NCI-H510A (cell line): ENCODE data around the gene TTK.

Experiments
- DNase-seq: peaks from one replicate; lab custom pipeline; 2025; lab: John Stamatoyannopoulos, UW

Gene TTK

DNA sequence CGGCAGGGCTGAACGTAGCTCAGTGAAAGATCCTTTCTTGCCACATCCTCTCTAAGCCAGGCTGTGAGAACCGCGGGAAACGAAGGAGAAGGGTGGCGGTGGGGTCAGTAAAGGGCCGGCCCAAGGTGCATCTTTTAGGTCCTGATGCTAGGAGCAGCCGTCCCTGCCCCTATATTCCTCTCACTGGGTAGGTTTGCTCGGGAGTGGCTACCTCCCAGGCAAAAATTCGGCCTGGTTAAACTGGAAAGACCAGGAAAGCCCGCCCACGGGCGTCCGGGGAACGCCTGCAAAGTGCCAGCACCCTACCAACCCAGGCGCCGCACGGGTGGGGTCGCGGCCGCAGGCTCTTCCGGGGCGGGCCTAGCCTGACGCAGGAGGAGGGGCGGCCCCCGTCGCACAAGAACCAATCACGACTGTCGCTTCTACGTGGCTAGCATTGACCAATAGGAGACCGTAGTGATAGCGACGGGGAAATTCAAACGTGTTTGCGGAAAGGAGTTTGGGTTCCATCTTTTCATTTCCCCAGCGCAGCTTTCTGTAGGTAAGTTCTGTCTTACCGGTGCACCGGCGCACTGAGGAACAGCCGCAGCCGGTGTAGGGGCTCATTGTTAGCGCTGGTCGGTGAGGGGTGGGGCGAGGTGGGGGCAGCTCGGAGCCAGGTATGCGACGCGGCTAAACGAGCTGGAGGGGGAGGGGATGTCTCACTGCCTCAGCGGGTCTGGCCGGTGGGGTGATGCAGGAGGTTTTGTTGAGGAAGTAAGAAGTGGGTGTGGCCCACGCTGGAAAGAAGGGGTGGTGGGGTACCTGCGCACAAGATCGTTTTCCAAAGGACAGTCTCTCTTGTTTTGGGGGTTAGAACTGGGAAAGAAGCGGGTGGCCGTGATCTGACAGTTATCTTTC lies at the start of gene TTK:
Gene TTK, plus strand, starts transcription at position 477 of the 900 bp plus-strand sequence. CDS start 1,195 bp downstream, outside the sequence.
- DNase-seq, result peak; percentile 81

DNA sequence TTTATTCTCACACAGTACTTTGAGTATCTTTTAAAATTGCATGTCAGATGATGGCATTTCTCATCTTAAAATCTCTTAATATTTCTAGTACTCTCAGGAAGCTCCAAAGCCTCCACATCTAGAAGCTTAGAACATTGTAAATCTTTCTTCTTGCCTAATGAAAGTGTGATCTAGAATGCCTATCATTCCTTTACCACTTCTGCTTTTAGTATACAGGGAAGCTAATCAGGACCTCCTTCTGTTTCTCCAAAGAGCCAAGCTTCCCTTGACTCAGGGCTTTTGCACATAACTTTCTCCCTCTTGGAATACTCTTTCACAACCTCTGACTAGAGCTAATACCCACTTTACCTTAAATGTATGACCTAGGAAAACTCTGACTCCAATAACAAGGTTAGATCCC lies 49.6 kb upstream of the TTK start:
- no peak for DNase-seq

DNA sequence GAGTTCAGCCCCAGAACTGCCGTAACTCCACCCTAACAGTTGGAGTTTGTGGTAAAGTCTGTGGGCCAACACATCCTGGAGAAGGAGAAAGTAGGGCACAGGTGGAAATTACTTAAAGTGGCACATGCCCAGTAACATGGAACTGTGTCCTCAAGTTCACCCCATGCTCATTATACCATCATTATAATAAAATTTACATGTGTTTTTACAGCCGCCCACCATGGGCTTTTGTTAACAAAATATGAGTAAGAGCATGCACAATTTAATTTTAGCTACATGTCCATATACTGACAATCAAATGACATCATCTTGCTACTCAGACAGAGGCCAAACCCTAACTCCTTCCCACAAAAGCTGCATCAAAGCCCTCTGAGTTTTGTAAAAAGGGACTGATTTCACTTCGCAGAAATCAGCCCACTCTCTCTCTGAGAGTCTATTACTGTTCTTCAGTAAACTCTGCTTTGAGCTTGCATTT lies 39.8 kb upstream of the TTK start:
- DNase-seq, result no peak

DNA sequence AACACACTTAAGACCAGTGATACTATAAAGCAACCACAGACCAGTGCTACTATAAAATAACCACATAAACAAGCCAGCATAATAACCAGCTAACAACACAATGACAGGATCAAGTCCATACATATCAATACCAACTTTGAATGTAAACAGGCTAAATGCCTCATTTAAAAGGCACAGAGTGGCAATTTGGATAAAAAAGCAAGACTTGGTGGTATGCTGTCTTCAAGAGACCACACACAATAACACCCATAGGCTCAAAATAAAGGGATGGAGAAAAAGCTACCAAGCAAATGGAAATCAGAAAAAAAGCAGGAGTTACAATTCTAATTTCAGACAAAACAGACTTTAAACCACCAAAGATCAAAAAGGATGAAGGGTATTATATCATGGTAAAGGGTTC lies 37.3 kb upstream of the TTK start:
- no peak for DNase-seq

DNA sequence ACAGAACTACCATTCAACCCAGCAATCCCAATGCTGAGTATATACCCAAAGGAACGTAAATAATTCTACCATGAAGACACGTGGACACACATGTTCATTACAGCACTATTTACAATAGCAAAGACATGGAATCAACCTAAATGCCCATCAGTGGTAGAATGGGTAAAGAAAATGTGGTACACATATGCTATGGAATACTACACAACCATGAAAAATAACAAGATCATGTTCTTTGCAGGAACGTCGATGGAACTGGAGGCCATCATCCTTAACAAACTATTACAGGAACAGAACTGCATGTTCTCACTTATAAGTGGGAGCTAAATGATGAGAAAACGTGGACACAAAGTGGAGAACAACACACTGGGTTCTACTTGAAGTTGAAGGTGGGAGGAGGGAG lies 34.7 kb upstream of the TTK start:
- no peak for DNase-seq

DNA sequence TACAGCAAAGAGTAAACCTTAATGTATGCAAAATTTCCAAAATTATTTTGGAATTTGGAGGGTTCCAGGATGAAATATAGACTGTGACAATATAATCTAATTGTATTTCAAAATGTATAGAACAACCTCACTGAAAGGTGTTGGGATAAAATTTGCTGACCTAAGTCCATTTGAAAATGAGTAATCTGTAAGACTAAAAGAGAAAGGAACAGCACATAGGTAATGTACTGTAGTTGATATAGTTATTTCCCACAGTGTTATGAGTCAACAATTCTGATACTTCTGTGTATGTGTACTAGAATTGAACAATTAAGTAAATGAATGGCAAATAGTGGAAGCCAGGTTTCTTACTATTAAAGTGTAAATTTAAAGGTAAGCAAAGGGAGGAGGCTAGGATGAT lies 33.3 kb upstream of the TTK start:
- DNase-seq, result no peak

DNA sequence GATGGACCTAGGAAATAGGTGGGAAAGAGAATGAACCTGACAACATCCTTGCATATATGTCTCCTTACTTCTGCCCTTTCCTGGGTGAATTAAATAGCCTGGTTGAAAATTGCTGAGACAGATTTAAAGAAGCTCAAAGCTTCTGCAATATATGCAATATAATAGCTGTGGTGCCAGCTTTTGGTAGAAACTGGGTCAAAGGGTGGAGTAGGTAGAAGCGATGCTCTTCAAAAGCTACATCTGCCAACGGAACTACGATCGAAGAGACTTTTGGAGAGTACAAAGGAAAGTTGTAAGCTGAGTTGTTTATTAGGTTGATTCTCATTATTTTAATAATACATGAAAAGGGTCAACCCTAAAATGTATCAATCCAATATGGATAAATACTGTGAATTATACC lies 22.8 kb upstream of the TTK start:
- no peak for DNase-seq

DNA sequence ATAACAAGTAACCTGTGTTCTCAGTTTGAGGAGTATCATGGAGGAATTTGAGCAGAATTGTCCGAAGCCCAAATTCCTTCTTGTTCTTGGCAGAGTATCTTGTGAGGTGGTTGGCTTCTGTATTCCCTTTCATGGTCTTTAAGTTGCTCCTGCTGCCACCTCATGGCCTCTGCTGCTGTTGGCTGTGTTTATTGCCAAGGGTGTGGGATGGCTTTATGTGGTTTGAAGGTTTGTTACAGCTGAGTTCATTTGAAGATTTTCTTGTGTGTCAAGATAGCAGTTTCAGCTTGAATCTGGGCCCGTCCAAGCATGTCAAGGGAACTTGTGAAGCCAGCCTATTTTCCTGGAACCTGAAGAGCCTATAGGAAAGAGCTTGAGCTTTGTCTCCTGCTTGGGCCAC lies 20.2 kb upstream of the TTK start:
- no peak for DNase-seq

DNA sequence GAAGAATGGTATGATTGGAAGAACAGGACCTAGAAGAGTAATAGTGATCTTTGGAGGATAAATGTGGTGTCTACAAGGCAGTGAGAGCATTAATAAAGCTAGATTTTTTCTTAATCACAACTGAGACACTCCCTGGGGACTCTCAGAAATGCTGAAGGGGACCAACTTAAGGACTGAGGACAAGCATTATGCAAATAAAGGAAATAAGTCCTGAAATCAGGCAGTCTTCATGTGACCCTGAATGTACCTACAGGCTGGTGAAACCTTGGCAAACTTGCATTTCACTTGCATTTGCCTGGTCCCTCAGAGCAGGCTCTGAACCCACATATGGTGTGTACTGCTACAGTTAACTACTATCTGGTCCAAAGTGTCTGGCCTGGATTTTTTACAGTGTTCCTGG lies 19.3 kb upstream of the TTK start:
- no peak for DNase-seq

DNA sequence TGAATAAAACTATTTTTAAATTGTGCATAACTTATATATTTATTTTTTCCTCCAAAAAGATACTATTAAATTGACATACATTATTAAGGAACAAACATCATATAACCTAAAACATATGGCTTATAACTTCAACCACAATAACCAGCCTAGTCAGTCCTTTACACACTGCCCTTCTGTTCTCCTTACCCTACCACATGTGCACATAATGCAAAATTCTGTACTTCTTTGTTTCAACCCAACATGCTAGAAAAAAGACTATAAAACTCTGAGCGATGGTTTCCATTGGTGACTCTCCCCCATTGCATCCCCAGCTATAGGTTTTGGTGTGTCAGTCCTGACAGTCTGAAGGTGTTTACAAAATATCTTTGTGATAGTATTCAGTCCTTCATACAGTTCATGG lies 14.8 kb upstream of the TTK start:
- no peak for DNase-seq

DNA sequence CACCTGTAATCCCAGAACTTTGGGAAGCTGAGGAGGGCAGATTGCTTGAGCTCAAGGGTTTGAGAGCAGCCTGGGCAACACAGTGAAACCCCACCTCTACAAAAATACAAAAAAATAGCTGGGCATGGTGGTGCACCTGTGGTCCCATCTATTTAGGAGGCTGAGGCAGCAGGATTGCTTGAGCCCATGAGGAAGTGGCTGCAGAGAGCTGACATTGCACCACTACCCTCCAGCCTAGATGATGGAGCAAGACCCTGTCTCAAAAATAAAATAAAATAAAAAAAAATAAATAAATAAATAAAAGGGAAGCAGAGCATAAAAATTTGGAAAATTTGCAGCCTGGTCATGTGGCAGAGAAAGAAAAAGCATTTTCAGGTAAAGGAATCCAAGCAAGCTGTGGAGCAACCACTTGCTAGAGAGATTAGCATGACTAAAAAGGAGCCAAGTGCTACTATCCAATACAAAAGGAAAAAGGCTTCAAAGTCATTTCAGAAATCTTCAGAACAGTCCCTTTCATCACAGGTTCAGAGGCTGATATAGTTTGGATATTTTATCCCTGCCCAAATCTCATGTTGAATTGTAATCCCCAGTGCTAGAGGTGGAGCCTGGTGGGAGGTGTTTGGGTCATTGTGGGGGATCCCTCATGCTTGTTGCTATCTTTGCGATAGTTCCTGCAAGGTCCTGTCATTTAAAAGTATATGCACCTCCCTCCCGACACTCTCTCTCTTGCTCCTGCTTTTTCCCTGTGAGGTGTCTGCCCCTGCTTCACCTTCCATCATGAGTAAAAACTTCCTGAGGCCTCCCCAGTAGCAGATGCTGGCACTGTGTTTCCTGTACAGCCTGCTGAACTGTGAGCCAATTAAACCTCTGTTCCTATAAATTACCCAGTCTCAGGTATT lies 11.2 kb upstream of the TTK start:
- DNase-seq, result no peak

DNA sequence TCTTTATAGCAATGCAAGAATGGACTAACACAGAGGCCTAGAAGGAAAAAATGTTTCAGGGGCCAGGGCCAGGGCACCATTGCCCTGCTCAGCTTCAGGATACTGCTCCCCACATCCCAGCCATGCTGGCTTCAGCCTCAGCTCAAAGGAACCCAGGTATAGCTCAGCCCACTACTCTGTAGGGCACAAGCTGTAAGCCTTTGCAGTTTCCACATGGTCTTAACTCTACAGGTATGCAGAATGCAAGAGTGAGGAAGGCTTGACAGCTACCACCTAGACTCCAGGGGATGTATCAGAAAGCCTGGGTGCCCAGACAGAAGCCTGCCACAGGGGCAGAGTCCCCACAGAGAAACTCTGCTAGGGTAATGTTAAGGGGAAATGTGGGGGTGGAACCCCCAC lies 10.5 kb upstream of the TTK start:
- DNase-seq, result no peak

DNA sequence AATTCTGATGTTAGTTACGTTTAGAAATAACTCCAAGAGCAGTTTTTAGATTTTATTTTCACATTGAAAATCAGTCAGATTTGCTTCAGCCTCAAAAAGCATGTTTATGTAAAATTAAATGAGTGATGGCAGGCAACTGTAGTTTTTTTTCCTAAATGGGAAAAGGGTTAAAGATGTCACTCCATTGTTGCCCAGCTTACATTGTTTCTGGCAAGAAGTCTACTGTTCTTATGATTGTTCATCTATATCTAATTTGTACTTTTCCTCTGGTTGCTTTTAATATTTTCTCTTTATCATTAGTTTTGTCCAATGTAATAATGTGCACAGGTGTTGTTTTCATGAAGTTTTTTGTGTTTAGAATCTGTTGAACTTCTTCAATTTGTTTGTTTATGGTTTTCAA lies 6.7 kb upstream of the TTK start:
- no peak for DNase-seq

DNA sequence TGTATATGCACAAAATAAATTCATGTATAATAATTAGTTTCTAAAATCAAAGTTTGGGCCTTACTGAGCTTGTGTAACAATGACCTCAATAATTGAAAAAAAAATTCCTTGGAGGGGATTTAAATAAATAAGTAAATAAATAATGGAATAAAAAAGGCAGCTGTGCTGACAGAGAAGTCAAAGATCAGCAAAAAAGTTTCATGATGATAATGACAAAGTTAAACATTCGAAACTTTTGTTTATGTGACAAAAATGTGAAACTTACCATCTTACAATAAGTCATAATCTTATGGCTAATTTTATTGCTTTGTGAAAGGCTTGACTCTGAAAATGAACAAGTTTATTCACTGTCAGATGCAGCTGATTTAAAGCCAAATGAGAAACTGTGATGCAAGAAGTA lies 3.1 kb upstream of the TTK start:
- DNase-seq, result no peak

DNA sequence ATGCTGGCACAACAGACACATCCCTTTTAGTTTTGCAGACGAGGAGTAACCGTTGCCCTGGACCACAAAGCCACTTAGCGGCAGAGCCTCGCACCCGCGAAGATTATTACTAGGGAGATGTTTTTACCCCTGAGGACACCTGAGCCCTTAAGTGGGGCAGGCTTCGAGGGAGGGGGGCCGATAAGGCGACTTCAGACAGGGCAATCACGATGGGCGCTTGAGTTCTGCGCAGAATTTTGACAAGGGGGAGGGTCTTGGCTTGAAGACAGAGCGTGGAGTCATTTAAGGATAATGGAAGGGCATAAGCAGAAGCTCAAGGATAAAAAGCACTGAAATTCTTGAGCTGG lies 650 bp upstream of the TTK start:
- peak; percentile 12 for DNase-seq

DNA sequence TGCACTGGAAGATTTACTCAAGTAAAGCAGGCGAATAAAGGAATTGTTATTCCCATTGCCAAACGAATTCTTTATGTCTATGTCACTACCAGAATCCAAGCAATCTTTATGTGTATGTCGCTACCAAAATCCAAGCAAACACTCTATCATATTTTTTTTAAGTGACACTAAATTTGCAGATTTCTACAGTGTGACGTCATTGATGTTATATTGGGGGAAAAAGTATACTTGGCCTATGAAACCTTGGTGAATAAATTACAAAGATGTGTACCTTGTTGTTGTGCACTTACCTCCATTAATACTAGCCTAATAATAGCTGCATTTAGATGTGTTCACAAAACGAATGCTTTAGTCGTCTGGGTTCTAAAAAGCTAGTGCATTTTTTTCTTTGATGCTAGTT lies 957 bp downstream of the TTK start:
- DNase-seq, result no peak

DNA sequence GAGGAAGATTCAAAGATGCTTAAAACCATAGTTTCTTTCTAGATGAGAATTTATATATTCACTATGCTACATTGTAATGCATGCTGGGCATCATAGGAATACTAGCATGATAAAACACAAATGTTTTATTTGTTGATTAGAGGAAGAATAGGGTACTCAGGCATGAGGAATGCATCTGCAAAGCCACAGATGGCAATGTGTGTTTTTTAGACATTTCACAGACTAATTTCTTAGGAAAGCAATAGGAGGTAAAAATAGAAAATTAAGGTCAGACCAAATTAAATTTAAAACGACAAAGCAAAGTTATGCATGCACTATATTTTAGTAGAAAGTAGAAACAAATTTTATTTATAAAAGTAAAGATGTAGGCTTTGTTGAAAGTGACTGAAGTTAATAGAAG lies 2.1 kb downstream of the TTK start:
- DNase-seq, result no peak

DNA sequence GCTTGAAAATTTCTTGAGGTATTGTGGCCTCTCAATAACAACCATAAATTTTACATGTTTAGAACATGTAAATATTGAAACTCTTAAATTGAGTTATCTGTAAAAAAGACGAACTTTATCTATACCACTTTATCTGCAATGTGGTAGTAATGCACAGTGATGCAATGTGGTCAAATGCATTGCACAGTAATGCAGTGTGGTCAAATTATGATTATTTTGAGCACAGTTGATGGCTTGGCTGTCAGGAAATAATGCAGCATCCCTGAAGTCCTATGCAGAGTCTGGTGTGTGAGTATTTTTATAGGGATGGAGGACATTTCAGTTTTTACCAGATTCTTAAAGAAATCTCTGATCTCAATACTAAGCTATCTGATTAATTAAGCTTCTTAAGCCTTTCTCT lies 5.1 kb downstream of the TTK start:
- DNase-seq, result no peak

DNA sequence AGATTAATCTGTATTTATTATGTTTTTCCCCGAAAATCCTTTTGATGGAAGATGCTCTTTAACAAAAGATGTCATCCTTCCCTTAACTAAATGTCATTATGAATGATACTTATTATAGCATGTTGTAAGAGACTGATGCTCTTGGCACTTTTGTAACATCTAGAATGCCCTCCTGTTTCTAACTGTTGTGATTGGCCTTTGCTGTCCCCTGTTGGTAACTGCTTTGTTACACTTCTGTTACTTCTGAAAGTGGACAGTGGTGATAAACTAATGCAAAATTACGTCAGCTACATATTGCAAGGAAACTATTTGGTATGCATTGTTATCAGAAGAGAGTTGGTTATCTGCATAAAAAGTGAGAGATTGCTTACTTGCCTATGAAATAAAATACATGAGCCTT lies 5.8 kb downstream of the TTK start:
- no peak for DNase-seq

DNA sequence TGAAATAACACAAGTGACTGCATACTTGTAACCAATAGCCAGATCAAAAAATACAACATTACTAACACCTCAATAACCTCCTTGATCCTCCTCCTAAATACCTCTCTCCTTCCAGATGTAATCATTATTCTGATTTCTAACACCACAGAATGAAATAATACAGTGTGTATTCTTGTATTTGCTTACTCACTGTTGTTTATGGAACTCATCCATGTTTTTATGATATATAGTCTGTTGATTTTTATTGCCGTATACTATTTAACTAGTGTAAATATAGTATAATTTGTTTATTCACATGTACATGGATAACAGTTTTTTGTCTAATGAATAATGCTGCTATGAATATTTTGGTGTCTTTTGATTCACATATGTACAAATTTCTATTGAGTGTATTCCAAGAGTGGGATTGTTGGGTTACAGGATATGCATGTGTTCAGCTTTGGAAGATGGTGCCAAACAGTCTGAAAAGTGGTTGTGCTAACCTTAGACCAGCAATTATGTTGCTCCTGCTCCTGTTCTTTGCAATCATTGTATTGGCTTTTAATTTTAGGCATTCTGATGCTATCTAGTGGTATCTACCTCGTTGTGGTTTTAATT lies 11.5 kb downstream of the TTK start:
- no peak for DNase-seq

DNA sequence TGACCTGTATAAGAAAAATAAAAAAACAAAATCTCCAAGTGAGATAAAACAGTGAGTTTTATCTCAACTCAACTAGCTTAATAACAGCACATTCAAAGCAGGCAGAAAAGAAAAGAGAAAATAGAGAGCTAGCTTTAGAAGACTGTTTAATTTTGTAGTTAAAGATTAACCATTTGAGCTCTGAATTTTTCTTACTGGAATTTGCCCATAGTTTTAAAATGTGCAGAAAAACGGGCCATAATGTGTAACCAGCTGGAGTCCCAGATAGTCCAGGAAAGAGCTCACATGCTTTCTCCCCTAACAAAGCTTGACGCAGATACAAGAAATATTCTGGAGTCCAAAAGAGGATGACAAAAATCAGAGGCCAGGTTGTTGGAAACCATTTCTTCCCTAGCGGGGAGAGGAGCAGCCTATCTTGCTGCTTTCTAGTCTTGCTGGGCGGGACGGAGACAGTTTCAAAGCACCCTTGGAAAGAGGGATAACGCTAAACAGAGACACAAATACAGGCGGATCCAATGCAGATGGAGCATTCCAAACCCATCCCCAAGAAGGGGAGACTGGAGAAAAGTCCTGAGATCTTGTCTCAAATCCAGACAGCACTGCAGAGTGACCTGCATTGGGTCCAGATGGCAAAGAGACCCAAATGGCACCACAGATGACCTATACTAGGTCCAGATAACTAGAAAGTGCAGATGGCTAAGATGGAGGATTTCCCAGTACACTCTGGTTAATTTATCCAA lies 16.1 kb downstream of the TTK start:
- no peak for DNase-seq

DNA sequence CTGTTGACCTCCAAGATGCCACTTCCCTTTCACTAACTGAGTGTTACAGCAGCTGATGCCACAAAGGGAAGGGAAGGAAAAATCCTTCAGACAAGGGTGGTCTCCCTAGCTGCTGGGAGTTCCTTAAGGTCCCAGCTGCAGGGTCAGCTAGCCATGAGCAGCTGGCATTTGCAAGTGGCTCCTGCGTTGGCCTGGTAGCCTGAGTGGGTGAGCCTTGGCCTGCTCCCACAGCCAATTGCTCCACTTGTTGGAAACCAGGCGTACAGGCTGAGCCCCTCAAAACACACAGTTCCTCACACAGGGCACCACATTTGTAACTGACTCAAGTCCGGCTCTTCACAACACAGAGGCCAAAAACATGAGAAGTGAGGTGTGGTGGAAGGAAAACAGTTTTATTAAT lies 16.7 kb downstream of the TTK start:
- DNase-seq, result no peak
